HL-60 (cell line): ENCODE data around the gene PRRT2.
"Not testable (repeated sequence)": the region's sequence is repeated elsewhere in the genome, so short reads cannot be mapped to it uniquely, and the experiment has no call there.

Experiments
- DNase-seq, 2 experiments: peaks; one replicate each; pipeline ENCODE4 v3.0.0-alpha.2; 2010 to 2020; ENCODE audit warnings: low read depth in 1 of 2, low spot score in 1 of 2
- H3K27ac ChIP-seq: fragments of 250-450 bp; sonication (Bioruptor Pico); replicated peaks from 2 replicates; pipeline ENCODE4 v1.5.1; 2020; ENCODE audit warnings: mild to moderate bottlenecking, moderate library complexity
- H3K27me3 ChIP-seq: fragments of 250-450 bp; sonication (Bioruptor Pico); 2 replicates; pipeline ENCODE4 v1.5.1; 2021; ENCODE audit warnings: mild to moderate bottlenecking, moderate library complexity; ENCODE audit not compliant: insufficient read depth, poor library complexity, severe bottlenecking
- H3K4me3 ChIP-seq: replicated peaks from 2 replicates; pipeline ENCODE4 v1.5.1; 2011; ENCODE audit warnings: mild to moderate bottlenecking, control low read depth, low read length; ENCODE audit not compliant: insufficient read depth
- GABPA ChIP-seq: IDR thresholded peaks from 2 replicates; pipeline ENCODE4 v1.6.1; 2012; ENCODE audit warnings: low read depth
- POLR2AphosphoS5 ChIP-seq: IDR thresholded peaks from 2 replicates; pipeline ENCODE4 v1.6.1; 2012; ENCODE audit warnings: low read depth
- SPI1 ChIP-seq: IDR thresholded peaks from 2 replicates; pipeline ENCODE4 v1.6.1; 2012; ENCODE audit warnings: low read depth, mild to moderate bottlenecking, borderline replicate concordance
- TF ChIP-seq, protein P1 (sequence below): IDR thresholded peaks from one replicate; pipeline ENCODE4 v1.5.1; 2011; ENCODE audit warnings: low read length, control low read depth, inconsistent platforms; ENCODE audit not compliant: insufficient read depth
- TF ChIP-seq, protein P2 (sequence below): IDR thresholded peaks from 2 replicates; pipeline ENCODE4 v1.6.1; 2012; ENCODE audit warnings: low read depth; ENCODE audit not compliant: insufficient replicate concordance

Gene PRRT2

DNA sequence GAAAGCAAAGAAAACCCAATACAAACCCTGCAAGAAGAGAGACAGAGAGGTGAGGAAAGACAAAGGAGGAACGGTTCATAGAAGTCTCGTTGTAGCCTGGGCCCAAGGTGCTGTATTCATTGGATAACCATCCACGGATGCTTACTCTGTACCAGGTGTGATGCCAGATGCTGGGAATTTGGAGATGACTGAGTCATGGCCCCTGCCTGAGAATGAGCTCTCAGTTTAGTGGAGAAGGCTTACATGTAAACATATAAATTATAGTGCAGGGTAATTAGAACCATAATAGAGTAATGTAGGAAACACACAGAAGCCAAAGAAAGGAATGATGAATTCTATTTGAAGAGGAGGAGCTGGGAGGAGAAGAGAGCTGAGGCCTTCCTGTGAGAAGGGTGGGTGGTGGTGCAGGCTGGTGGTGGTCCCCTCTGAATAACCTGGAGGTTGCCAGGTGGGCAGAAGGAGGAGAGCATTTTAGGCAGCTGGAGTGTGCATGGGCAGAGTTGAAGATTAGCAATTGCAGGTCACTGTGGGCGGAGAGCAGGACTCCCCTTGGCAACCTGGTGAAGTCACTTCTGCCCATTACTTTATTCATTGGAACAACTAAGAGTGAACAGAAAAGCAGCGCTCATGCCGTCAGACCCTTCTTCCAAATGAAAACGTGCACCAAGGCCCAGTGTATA lies 41.6 kb upstream of the PRRT2 start:
- Histone ChIP-seq H3K27ac (no peak overlapping the region), H3K4me3 (no peak overlapping the region), H3K27me3 (no peaks in the 10 kb centered on the region)
- TF ChIP-seq, protein P1, sequence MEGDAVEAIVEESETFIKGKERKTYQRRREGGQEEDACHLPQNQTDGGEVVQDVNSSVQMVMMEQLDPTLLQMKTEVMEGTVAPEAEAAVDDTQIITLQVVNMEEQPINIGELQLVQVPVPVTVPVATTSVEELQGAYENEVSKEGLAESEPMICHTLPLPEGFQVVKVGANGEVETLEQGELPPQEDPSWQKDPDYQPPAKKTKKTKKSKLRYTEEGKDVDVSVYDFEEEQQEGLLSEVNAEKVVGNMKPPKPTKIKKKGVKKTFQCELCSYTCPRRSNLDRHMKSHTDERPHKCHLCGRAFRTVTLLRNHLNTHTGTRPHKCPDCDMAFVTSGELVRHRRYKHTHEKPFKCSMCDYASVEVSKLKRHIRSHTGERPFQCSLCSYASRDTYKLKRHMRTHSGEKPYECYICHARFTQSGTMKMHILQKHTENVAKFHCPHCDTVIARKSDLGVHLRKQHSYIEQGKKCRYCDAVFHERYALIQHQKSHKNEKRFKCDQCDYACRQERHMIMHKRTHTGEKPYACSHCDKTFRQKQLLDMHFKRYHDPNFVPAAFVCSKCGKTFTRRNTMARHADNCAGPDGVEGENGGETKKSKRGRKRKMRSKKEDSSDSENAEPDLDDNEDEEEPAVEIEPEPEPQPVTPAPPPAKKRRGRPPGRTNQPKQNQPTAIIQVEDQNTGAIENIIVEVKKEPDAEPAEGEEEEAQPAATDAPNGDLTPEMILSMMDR: no peak
- TF ChIP-seq GABPA: no peak
- no peak for TF ChIP-seq SPI1
- no peak for TF ChIP-seq POLR2AphosphoS5
- TF ChIP-seq, protein P2, sequence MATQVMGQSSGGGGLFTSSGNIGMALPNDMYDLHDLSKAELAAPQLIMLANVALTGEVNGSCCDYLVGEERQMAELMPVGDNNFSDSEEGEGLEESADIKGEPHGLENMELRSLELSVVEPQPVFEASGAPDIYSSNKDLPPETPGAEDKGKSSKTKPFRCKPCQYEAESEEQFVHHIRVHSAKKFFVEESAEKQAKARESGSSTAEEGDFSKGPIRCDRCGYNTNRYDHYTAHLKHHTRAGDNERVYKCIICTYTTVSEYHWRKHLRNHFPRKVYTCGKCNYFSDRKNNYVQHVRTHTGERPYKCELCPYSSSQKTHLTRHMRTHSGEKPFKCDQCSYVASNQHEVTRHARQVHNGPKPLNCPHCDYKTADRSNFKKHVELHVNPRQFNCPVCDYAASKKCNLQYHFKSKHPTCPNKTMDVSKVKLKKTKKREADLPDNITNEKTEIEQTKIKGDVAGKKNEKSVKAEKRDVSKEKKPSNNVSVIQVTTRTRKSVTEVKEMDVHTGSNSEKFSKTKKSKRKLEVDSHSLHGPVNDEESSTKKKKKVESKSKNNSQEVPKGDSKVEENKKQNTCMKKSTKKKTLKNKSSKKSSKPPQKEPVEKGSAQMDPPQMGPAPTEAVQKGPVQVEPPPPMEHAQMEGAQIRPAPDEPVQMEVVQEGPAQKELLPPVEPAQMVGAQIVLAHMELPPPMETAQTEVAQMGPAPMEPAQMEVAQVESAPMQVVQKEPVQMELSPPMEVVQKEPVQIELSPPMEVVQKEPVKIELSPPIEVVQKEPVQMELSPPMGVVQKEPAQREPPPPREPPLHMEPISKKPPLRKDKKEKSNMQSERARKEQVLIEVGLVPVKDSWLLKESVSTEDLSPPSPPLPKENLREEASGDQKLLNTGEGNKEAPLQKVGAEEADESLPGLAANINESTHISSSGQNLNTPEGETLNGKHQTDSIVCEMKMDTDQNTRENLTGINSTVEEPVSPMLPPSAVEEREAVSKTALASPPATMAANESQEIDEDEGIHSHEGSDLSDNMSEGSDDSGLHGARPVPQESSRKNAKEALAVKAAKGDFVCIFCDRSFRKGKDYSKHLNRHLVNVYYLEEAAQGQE: no peak
- no peak for DNase-seq

DNA sequence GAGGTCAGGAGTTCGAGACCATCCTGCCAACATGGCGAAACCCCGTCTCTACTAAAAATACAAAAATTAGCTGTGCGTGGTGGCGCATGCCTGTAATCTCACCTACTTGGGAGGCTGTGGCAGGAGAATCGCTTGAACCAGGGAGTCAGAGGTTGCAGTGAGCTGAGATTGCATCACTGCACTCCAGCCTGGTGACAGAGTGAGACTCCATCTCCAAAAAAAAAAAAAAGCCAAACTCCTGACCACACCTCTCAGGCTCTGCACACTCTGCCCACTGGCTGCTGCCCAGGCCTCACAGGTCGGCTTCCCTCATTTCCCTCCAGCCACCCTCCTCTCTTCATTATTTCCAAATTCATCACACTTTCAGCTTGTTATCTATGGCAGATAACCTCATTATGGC lies 39.7 kb upstream of the PRRT2 start:
- not testable (repeated sequence) for H3K27me3 ChIP-seq, H3K27ac ChIP-seq, H3K4me3 ChIP-seq, DNase-seq

DNA sequence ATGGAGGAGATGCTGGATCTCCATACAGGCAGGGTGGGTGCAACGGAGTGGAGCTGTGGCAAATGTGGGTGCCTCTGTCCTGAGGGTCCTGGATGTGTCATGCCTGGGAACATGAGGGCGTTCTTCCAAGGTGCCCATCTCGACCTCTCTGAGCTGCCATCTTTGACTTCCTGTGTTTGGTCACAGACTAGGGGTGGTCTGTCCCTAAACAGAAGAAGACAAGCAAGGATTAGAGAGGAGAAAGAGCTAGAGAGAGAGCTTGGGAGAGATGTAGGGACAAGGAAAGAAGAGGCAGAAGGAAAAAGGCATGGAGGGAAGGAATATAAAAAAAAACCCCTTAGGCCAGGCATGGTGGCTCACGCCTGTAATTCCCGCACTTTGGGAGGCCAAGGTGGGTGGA lies 37.3 kb upstream of the PRRT2 start:
- no peak for DNase-seq
- TF ChIP-seq, protein P2: no peak
- TF ChIP-seq GABPA (no peak), SPI1 (no peak), POLR2AphosphoS5 (no peak)
- TF ChIP-seq, protein P1: no peak
- Histone ChIP-seq H3K27ac (no peak overlapping the region), H3K4me3 (no peak overlapping the region), H3K27me3 (no peaks in the 10 kb centered on the region)

DNA sequence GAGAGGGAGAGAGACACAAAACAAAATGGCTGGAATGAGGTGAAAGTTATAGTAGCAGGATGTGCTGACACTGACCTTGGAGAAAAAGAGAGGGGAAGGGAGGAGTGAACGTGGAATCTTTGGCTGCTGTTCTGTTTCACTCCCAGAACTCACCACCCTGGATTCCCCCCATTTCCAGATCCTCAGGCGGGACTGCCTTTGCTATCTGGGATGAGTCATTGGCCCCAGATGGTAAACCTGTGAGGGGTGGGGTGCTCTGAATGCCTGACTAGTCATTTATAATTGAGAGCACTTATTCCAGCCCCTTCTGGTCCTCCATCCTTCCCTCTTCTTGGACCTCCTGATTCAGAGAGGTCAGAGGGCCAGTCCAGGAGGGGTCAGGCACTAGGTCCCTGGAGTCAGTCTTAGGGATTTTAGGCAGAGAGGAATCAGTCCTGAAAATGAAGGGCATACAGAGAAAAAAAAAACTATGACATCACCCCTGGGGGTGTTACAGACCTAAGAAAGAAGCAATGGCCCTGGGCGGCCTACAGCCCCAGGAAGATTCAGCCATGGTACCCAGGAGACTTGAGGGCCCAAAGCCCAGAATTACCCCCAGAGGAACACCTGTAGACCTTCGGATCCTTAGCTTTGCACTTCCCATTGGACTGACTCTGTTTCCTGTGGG lies 36.1 kb upstream of the PRRT2 start:
- Histone ChIP-seq H3K4me3 (no peak overlapping the region), H3K27me3 (no peaks in the 10 kb centered on the region), H3K27ac (no peak overlapping the region)
- no peak for DNase-seq
- TF ChIP-seq, protein P1: no peak
- TF ChIP-seq GABPA (no peak), POLR2AphosphoS5 (no peak), SPI1 (no peak)
- TF ChIP-seq, protein P2: no peak
